PC-3 (cell line): Measurements from ENCODE around the gene MFAP1. TPM values are rescaled to one million over a fixed set of nuclear protein-coding genes. Genes with fewer than 3 reads are reported as not detected.

Source experiments
- ATAC-seq: fragments of 200-7000 bp; cut with Tn5 transposase; 2 replicates; pipeline ENCODE4 v1.9.1; 2020; ENCODE audit warnings: mild to moderate bottlenecking, moderate library complexity
- BruUV-seq: library from RNA; stranded (reverse); fragments of 400-500 nt; replicated peaks from 2 replicates; lab custom pipeline; 2021; lab: Mats Ljungman, UMichigan
- CTCF ChIA-PET: fragments of 300-600 bp; sonication (Branson Sonifier 250); formaldehyde crosslinking; loops from one replicate; lab custom pipeline; 2022; ENCODE audit warnings: antibody characterized with exemption; lab: Charles Lee
- POLR2A ChIA-PET: fragments of 300-600 bp; sonication (Branson Sonifier 250); formaldehyde crosslinking; loops from one replicate; lab custom pipeline; 2022; ENCODE audit warnings: antibody characterized with exemption; ENCODE audit not compliant: unreplicated experiment; lab: Charles Lee
- DNase-seq: peaks from one replicate; pipeline ENCODE4 v3.0.0-alpha.2; 2015
- H2AFZ ChIP-seq: fragments of 300-600 bp; sonication (generic); 2 replicates; pipeline ENCODE4 v1.6.0; 2016; ENCODE audit warnings: antibody characterized with exemption, low read length
- H3F3A ChIP-seq: fragments of 300-600 bp; sonication (generic); one replicate; pipeline ENCODE4 v1.6.0; 2017; ENCODE audit warnings: antibody characterized with exemption, low read length, control low read depth, mild to moderate bottlenecking; ENCODE audit not compliant: unreplicated experiment
- H3K27ac ChIP-seq: fragments of 300-600 bp; sonication (generic); 2 replicates; pipeline ENCODE4 v1.5.1; 2016; ENCODE audit warnings: mild to moderate bottlenecking, low read length
- H3K27me3 ChIP-seq: fragments of 300-600 bp; sonication (generic); 2 replicates; pipeline ENCODE4 v1.6.1; 2016; ENCODE audit warnings: low read length, mixed read lengths
- H3K36me3 ChIP-seq: fragments of 300-600 bp; sonication (generic); 2 replicates; pipeline ENCODE4 v1.6.1; 2016; ENCODE audit warnings: low read depth, mixed run types, low read length, mixed read lengths
- H3K4me1 ChIP-seq: fragments of 300-600 bp; sonication (generic); 2 replicates; pipeline ENCODE4 v1.5.1; 2016; ENCODE audit warnings: low read length; ENCODE audit not compliant: insufficient read depth
- H3K4me2 ChIP-seq: fragments of 300-600 bp; sonication (generic); 2 replicates; pipeline ENCODE4 v1.6.0; 2016; ENCODE audit warnings: low read length
- H3K4me3 ChIP-seq: fragments of 300-600 bp; sonication (generic); 2 replicates; pipeline ENCODE4 v1.5.1; 2016; ENCODE audit warnings: mild to moderate bottlenecking, low read length, mixed read lengths
- H3K79me2 ChIP-seq: fragments of 300-600 bp; sonication (generic); 2 replicates; pipeline ENCODE4 v1.6.1; 2017; ENCODE audit warnings: low read length, mixed read lengths
- H3K9ac ChIP-seq: fragments of 300-600 bp; sonication (generic); 2 replicates; pipeline ENCODE4 v1.6.0; 2016; ENCODE audit warnings: mild to moderate bottlenecking, low read length
- H3K9me2 ChIP-seq: fragments of 300-600 bp; sonication (generic); replicated peaks from 2 replicates; pipeline ENCODE4 v1.6.1; 2016; ENCODE audit warnings: mixed run types, low read length, mixed read lengths
- H3K9me3 ChIP-seq: fragments of 300-600 bp; sonication (generic); 2 replicates; pipeline ENCODE4 v1.6.1; 2016; ENCODE audit warnings: low read length, mixed read lengths
- H4K20me1 ChIP-seq: fragments of 300-600 bp; sonication (generic); 2 replicates; pipeline ENCODE4 v1.6.1; 2016; ENCODE audit warnings: low read length, mixed read lengths
- EZH2 ChIP-seq: fragments of 300-600 bp; sonication (generic); IDR thresholded peaks from one replicate; pipeline ENCODE4 v1.6.1; 2017; ENCODE audit warnings: antibody characterized with exemption, mild to moderate bottlenecking, low read length; ENCODE audit not compliant: unreplicated experiment
- EZH2phosphoT487 ChIP-seq: fragments of 300-600 bp; sonication (generic); IDR thresholded peaks from 2 replicates; pipeline ENCODE4 v1.6.1; 2018; ENCODE audit warnings: mild to moderate bottlenecking, antibody characterized with exemption, low read length, borderline replicate concordance
- intact Hi-C: fragments of 100-400 bp; cut with micrococcal nuclease; formaldehyde crosslinking; loops from 2 replicates; pipeline ENCODE4 v1.9.0; 2023
- total RNA-seq: library from RNA; depleted of rRNA; stranded (reverse); fragments of >200 nt; gene quantifications from 2 replicates; pipeline ENCODE4 v1.2.3, GENCODE V29; 2014
- TF ChIP-seq, protein P1 (sequence below): fragments of 300-600 bp; sonication (generic); conservative IDR thresholded peaks from 2 replicates; pipeline ENCODE4 v1.5.1; 2017; ENCODE audit warnings: antibody characterized with exemption, low read depth, mild to moderate bottlenecking, low read length

Gene MFAP1
- total RNA-seq, 1 experiment from 2014 or later: 18.6 TPM

DNA sequence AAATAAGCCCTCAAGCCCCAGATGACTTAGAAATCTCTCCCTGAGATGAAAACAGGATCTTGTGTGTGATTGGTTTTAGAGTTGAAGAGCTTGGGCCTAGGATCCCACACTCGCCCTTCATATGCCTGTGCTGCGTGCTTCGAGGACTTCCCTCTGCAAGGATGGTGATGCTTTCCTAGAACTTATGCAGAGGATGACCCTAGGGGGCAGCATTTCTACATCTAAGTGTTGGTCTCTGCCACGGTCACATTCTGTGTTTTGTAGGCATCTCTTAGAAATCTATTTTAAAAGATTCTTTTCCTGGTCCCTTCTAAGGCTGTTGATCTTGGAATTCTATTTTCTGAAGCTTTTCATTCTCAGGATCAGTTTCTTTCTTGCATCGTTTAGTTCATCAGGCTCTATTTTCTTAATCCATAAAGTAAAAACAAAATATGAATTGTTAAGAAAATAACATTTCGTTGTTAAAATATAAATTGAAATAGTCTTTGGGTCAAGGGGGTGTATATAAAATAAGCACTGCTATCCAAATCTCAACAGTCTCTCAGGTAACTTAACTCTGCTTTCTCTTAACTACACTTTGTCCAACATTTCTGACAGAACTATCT, 48.0 kb upstream of the MFAP1 start:
- H3K9me3 ChIP-seq: no peaks in the 10 kb centered on the region
- TF ChIP-seq, protein P1, sequence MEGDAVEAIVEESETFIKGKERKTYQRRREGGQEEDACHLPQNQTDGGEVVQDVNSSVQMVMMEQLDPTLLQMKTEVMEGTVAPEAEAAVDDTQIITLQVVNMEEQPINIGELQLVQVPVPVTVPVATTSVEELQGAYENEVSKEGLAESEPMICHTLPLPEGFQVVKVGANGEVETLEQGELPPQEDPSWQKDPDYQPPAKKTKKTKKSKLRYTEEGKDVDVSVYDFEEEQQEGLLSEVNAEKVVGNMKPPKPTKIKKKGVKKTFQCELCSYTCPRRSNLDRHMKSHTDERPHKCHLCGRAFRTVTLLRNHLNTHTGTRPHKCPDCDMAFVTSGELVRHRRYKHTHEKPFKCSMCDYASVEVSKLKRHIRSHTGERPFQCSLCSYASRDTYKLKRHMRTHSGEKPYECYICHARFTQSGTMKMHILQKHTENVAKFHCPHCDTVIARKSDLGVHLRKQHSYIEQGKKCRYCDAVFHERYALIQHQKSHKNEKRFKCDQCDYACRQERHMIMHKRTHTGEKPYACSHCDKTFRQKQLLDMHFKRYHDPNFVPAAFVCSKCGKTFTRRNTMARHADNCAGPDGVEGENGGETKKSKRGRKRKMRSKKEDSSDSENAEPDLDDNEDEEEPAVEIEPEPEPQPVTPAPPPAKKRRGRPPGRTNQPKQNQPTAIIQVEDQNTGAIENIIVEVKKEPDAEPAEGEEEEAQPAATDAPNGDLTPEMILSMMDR: peak; percentile 82
- TF ChIP-seq EZH2phosphoT487: no peak
- no peak overlapping the region for H3K4me2 ChIP-seq
- no peak overlapping the region for H2AFZ ChIP-seq
- H3K4me3 ChIP-seq: no peak overlapping the region
- peak; percentile 93 for ATAC-seq
- no TSS peak for BruUV-seq
- H3K27ac ChIP-seq: no peak overlapping the region
- peaks cover 18% of the 10 kb centered on the region; the same call in 1 of the 2 replicates for H3K36me3 ChIP-seq
- no peaks in the 10 kb centered on the region for H4K20me1 ChIP-seq
- no peaks in the 10 kb centered on the region for H3K9me2 ChIP-seq
- H3K27me3 ChIP-seq: no peaks in the 10 kb centered on the region
- H3F3A ChIP-seq: no peaks in the 10 kb centered on the region
- ChIA-PET POLR2A (no interaction called here), CTCF (no interaction called here)
- intact Hi-C loops: loop anchor here (2.0 kb wide), 1 partner anchor 630 kb away; no protein-coding TSS in a partner anchor
- H3K79me2 ChIP-seq: no peaks in the 10 kb centered on the region
- H3K9ac ChIP-seq: no peak overlapping the region
- no peaks in the 10 kb centered on the region for H3K4me1 ChIP-seq
- DNase-seq: peak; percentile 73

DNA sequence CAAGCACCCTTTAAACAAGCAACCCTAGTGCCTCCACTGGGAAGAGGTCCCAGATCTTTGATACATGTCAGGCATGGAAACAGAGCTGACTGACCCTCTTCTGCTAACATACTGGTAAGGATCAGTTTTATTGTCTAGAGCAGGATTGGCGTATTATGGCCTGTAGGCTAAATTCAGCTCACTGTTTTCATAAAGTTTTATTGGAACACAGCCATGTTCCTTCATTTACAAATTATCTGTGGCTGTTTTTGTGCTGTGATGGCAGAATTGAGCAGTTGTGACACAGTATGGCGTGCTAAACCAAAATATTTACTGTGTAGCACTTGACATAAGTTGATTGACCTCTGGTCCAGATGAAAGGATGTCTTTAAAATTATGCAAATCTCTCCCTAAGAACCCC, 47.3 kb upstream of the MFAP1 start:
- POLR2A ChIA-PET: no interaction called here
- no peak overlapping the region for H3K4me3 ChIP-seq
- BruUV-seq: no TSS peak
- H3K4me1 ChIP-seq: no peaks in the 10 kb centered on the region
- intact Hi-C loops: loop anchor here (2.0 kb wide), 1 partner anchor 631 kb away; no protein-coding TSS in a partner anchor
- H3K27ac ChIP-seq: no peak overlapping the region
- H3K9me2 ChIP-seq: no peaks in the 10 kb centered on the region
- H2AFZ ChIP-seq: no peak overlapping the region
- H3F3A ChIP-seq: no peaks in the 10 kb centered on the region
- CTCF ChIA-PET: no interaction called here
- H3K9ac ChIP-seq: no peak overlapping the region
- no peaks in the 10 kb centered on the region for H4K20me1 ChIP-seq
- TF ChIP-seq EZH2phosphoT487 (no peak), EZH2 (no peak)
- TF ChIP-seq, protein P1: no peak
- no peaks in the 10 kb centered on the region for H3K27me3 ChIP-seq
- ATAC-seq (no peak), DNase-seq (no peak)
- H3K9me3 ChIP-seq: no peaks in the 10 kb centered on the region
- H3K79me2 ChIP-seq: no peaks in the 10 kb centered on the region
- H3K4me2 ChIP-seq: no peak overlapping the region
- peaks cover 18% of the 10 kb centered on the region; the same call in 1 of the 2 replicates for H3K36me3 ChIP-seq

DNA sequence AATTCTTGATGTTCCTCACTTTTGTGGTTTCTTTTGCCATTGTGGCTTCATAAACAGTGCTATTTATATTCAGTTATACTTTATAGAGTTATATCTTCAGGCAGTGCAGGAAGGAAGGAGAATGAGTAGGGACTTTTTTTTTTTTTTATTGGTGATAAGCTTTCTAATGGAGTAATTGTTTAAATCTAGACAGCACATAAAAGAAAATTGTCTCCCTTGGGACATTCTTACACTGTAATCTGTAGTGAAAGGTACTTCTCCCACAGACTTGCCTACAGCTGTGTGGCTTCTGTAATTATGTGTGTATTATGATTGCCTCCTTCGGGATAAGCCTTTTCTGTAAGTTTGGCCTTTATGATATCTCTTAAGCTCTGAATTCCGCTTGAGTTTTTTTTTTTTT, 43.9 kb upstream of the MFAP1 start:
- POLR2A ChIA-PET: interaction anchor here (0.7 kb wide), 1 partner anchor 15 kb away, joined by 3 read pairs; no protein-coding TSS in a partner anchor
- H3K4me1 ChIP-seq: no peaks in the 10 kb centered on the region
- H3K4me3 ChIP-seq: no peak overlapping the region
- no peaks in the 10 kb centered on the region for H3K79me2 ChIP-seq
- peaks cover 21% of the 10 kb centered on the region; the same call in 1 of the 2 replicates for H3K36me3 ChIP-seq
- H3K9me3 ChIP-seq: no peaks in the 10 kb centered on the region
- H3K9me2 ChIP-seq: no peaks in the 10 kb centered on the region
- no peaks in the 10 kb centered on the region for H4K20me1 ChIP-seq
- DNase-seq (no peak), ATAC-seq (peak; percentile 20; the same call in 1 of the 2 replicates)
- TF ChIP-seq, protein P1: no peak
- TF ChIP-seq EZH2 (no peak), EZH2phosphoT487 (no peak)
- H3K27me3 ChIP-seq: no peaks in the 10 kb centered on the region
- no TSS peak for BruUV-seq
- intact Hi-C loops: loop anchor here (10.0 kb wide), 1 partner anchor 64 kb away; the partner anchor contains the start of genes HYPK and SERINC4
- H2AFZ ChIP-seq: no peak overlapping the region
- no peak overlapping the region for H3K4me2 ChIP-seq
- no peaks in the 10 kb centered on the region for H3F3A ChIP-seq
- CTCF ChIA-PET: interaction anchor here (0.5 to 0.6 kb wide), 4 partner anchors 347 to 648 kb away, joined by 3 to 14 read pairs (median 5); no protein-coding TSS in a partner anchor
- no peak overlapping the region for H3K9ac ChIP-seq
- H3K27ac ChIP-seq: no peak overlapping the region
